ENCODE measurements around the gene PRLHR.
A peak's percentile ranks its signal among the peaks of the same experiment; 100 is the strongest.

The PRLHR gene

DNA sequence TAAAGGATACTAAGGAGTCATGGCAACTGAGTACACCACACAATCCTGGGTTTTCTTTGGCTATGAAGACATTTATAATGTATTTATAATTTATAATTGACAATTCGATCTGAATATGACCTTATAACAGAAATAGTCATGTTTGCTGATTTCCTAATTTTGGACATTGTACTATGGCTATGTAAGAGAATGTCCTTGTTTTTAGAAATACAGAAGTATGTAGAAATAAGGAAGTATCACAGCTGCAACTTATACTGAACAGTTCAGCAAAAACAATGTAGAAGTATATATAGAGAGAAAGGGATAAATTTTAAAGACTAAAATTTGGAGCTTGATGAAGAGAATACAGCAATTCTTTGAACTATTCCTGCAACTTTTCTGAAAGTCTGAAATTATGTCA is 32.6 kb downstream of the PRLHR start:
- H3K27ac ChIP-seq = no peak overlapping the region
- TF ChIP-seq, protein P1, sequence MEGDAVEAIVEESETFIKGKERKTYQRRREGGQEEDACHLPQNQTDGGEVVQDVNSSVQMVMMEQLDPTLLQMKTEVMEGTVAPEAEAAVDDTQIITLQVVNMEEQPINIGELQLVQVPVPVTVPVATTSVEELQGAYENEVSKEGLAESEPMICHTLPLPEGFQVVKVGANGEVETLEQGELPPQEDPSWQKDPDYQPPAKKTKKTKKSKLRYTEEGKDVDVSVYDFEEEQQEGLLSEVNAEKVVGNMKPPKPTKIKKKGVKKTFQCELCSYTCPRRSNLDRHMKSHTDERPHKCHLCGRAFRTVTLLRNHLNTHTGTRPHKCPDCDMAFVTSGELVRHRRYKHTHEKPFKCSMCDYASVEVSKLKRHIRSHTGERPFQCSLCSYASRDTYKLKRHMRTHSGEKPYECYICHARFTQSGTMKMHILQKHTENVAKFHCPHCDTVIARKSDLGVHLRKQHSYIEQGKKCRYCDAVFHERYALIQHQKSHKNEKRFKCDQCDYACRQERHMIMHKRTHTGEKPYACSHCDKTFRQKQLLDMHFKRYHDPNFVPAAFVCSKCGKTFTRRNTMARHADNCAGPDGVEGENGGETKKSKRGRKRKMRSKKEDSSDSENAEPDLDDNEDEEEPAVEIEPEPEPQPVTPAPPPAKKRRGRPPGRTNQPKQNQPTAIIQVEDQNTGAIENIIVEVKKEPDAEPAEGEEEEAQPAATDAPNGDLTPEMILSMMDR (IDR thresholded peaks at IDR 0.05) = no peak
- TF ChIP-seq ZFX (IDR thresholded peaks at IDR 0.05; ENCODE audit: borderline replicate concordance) = no peak

DNA sequence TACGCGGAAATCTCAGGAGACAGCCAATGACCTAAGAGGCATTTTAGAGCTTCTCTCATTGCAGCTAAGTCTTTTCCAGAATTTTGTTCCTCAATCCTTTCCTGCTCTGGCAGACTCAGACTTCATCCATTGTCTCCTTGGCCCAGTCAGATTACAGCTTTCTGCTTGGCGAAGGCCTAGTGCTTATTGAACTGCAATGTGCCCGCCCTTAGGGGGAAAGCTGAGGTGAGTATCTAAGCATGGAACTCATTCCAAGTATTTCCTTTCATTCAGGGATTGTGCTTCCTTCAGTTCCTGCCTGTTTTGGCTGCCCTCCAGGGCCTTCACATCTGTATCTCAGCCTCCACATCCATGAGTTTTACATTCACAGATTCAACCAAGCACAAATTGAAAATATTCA is 37.5 kb downstream of the PRLHR start:
- TF ChIP-seq ZFX (IDR thresholded peaks at IDR 0.05; ENCODE audit: borderline replicate concordance) = no peak
- TF ChIP-seq, protein P1 (IDR thresholded peaks at IDR 0.05) = no peak
- H3K27ac ChIP-seq = no peak overlapping the region

DNA sequence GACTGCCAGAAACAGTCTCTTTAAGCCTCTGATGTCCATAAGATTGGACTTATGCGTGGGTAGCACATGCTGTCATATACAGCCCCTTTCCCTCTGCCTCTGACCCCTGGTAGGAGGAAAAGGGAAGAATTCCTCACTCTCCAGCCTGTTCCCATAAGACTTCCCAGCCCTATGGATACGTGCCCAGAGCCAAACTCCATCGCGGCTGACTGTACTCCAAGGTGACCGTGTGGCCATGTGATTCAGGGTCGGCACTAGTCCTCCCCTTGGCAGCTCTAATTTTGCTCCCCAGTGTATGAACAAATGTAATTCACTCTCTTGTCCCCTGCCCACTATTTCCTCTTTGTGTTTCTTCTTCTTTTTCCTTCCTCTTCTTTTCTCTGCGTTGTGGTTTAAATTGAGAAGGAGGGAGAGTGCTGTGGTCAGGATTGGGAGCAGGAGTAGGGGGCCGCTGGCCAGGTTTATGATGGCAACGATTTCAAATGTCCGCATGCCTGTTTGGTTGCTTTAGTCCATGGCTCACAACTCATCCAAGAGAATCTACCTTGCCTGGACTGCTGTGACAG is 43.8 kb downstream of the PRLHR start:
- TF ChIP-seq, protein P1 (IDR thresholded peaks at IDR 0.05) = no peak
- no peak for TF ChIP-seq ZFX (IDR thresholded peaks at IDR 0.05; ENCODE audit: borderline replicate concordance)
- no peak overlapping the region for H3K27ac ChIP-seq

DNA sequence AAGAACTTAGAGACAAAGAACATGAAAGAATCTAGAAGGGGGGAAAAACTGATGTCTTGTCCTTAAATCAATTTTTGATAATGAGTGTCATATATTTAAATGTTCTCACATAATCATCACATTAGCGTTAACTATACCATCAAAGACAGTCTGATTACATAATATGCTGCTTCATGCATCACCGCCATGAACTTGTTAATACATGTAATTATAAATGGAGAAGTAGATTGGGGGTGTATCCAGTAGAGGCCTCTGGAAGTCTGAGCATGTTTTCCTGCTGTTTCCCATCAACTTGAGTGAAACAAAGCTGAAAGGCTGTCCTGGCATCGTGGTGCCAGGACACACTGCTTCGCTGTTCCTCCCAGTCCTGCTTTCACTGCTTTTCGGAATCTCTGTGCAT is 48.2 kb downstream of the PRLHR start:
- TF ChIP-seq ZFX (IDR thresholded peaks at IDR 0.05; ENCODE audit: borderline replicate concordance) = no peak
- TF ChIP-seq, protein P1 (IDR thresholded peaks at IDR 0.05) = no peak
- no peak overlapping the region for H3K27ac ChIP-seq

DNA sequence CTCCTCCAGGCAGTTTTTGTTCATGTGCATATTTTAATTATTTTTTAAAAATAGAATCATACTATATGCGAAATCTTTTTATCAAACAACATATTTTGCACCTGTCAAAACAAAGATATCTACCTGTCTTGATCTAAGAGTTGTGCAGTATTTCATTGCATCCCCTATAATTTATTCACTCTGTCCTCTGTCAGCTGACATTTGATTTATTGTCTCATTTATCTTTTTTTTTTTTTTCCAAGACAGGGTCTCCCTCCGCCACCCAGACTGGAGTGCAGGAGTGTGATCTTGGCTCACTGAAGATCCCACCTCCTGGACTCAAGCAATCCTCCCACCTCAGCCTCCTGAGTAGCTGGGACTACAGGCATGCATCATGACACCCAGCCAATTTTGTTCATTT is 49.0 kb downstream of the PRLHR start:
- TF ChIP-seq ZFX (IDR thresholded peaks at IDR 0.05; ENCODE audit: borderline replicate concordance) = no peak
- TF ChIP-seq, protein P1 (IDR thresholded peaks at IDR 0.05) = no peak

DNA sequence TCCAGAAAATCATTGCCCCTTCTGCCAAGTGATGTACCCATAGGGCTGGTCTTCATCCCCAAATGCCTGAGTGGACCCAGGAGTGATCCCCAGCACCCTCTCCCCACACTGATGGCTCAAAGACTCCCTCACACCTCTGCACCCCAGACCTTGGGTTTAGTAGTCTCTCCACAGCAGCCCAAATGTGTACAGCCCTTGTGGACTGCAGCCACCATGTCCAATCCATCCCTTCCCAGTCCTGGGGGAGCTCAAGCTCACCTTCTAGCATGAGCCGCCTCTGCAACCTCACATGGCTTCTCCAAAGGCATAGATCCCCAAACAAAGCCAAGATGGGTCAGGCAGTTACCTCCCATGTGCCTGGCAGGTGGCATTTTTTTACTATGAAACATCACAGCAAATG is 50.1 kb downstream of the PRLHR start:
- H3K27ac ChIP-seq = no peak overlapping the region
- TF ChIP-seq, protein P1 (IDR thresholded peaks at IDR 0.05) = no peak
- TF ChIP-seq ZFX (IDR thresholded peaks at IDR 0.05; ENCODE audit: borderline replicate concordance) = no peak

More for the DNA sequence above, 49.0 kb downstream of the PRLHR start:
- no peak overlapping the region for H3K27ac ChIP-seq

DNA sequence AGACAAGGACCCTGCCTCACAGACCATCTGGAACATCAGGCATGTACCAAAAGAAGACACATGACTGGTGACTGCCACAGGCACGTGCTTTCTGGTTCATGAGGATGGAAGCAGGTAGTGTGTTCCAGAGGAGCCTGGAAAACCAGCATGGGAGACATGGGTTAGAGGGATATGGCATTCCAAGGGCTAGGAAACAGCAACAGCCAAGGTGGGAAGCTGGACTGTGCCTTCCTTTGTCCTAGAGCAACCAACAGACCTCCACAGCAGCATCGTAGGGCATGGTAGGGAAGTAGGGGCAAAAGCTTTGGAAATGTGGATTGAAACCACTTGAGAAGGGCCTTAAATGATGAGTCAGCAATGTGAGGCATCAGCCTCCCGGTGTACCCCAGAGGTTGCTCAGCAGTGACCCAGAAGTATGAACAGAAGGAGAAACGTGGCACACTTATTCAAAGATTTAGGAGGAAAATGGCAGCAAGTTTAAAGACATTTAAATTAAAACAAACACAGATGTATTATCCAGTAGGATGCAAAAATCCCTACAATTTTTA is 51.0 kb downstream of the PRLHR start:
- TF ChIP-seq, protein P1 (IDR thresholded peaks at IDR 0.05) = peak; percentile 42
- no peak for TF ChIP-seq ZFX (IDR thresholded peaks at IDR 0.05; ENCODE audit: borderline replicate concordance)
- H3K27ac ChIP-seq = no peak overlapping the region

All from 22Rv1 (cell line).